ENCODE results near the gene TM4SF1.

DNA sequence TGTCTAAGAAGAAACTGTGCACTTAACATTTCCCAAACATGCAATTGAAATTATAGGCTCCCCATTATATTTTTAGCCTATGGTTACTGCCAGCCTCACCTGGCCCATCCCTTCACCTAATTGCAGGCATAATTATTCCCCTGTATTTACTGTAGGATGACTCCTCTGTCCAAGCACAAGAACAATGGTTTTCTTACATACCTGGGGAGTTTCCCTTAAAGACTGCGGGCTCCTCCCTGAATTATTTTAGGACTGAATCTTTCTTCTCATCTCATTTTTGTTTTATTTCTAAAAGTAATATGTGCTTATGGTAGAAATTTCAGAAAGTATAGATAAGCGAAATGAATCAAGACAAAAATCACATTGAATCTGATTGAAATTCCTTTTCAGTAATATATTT lies 11.4 kb downstream of the TM4SF1 start:
- TF ChIP-seq POLR2A (IDR thresholded peaks at IDR 0.05; ENCODE audit: low read length) (no peak), GATA1 (IDR thresholded peaks at IDR 0.05; ENCODE audit: low read depth, low read length) (no peak)

All from erythroblast (primary cell).